22Rv1 (cell line): ENCODE data around the gene CAMK2G.

ENCODE experiments used
- H3K27ac ChIP-seq: fragments of 450-650 bp; 2 replicates; pipeline ENCODE4 v1.5.1; 2017
- CTCF ChIP-seq: fragments of 450-650 bp; IDR thresholded peaks from 2 replicates; pipeline ENCODE4 v1.5.1; 2017; ENCODE audit warnings: mild to moderate bottlenecking
- ZFX ChIP-seq: fragments of 450-650 bp; IDR thresholded peaks from 2 replicates; pipeline ENCODE4 v1.6.1; 2017; ENCODE audit warnings: antibody characterized with exemption, borderline replicate concordance

The CAMK2G gene

GRCh38 chr10:73823391-73823790 lies 51.0 kb downstream of the CAMK2G start:
- TF ChIP-seq CTCF (no peak), ZFX (no peak)
- H3K27ac ChIP-seq: no peak overlapping the region

- peak overlapping the region; percentile 50 for H3K27ac ChIP-seq
- TF ChIP-seq CTCF (peak; percentile 73), ZFX (no peak)
Measured at GRCh38 chr10:73819513-73820093, 54.8 kb downstream of the CAMK2G start.

- TF ChIP-seq CTCF (no peak), ZFX (no peak)
Measured at GRCh38 chr10:73819081-73819480, 55.3 kb downstream of the CAMK2G start.

GRCh38 chr10:73818402-73818801 lies 56.0 kb downstream of the CAMK2G start:
- TF ChIP-seq ZFX (no peak), CTCF (no peak)
- peak overlapping the region; percentile 50 for H3K27ac ChIP-seq

More at GRCh38 chr10:73819081-73819480, 55.3 kb downstream of the CAMK2G start:
- H3K27ac ChIP-seq: peak overlapping the region; percentile 50

- TF ChIP-seq ZFX (no peak), CTCF (no peak)
- H3K27ac ChIP-seq: no peak overlapping the region
Measured at GRCh38 chr10:73817826-73818225, 56.5 kb downstream of the CAMK2G start.

GRCh38 chr10:73816917-73817729 lies 57.2 kb downstream of the CAMK2G start:
- H3K27ac ChIP-seq: no peak overlapping the region
- TF ChIP-seq CTCF (no peak), ZFX (no peak)

GRCh38 chr10:73815719-73816030 lies 58.7 kb downstream of the CAMK2G start:
- no peak overlapping the region for H3K27ac ChIP-seq
- no peak for TF ChIP-seq CTCF
- TF ChIP-seq ZFX: no peak
